Non-pigmented ciliary epithelial cell (primary cell): ENCODE measurements around the gene GABPA.

Source experiments
- DNase-seq: peaks from one replicate; pipeline ENCODE4 v3.0.0-alpha.2; 2010; ENCODE audit warnings: low read depth

GABPA gene

DNA sequence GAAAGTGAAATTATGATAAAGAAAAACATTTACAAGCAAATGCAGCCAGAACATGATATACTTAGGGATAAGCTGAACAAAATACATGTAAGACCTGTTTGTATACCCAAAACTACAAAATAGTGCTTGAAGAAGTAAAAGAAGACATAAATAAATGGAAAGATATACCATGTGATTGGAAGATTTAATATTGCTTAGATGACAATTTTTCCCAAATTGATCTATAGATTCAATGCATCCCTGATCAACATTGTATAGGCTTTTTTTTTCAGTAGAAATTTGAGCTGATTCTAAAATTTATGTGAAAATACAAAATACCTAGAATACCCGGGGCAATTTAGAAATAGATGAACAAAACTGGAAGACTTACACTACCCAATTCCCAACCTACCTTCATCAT is 76.4 kb downstream of the GABPA start:
- DNase-seq, result no peak

DNA sequence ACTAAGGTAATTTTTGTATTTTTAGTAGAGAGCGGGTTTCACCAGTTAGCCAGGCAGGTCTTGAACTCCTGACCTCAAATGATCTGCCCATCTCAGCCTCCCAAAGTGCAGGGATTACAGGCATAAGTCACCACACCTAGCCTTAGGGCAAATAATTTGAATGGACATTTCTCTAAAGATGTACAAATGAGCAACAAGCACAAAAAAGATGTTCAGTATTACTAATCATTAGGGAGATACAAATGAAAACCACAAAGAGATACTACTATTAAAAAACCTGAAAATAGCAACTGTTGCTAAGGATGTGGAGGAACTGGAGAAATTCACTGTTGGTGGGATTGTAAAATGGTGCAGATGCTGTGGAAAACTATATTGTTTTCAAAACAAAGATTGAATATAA is 79.1 kb downstream of the GABPA start:
- DNase-seq, result no peak

DNA sequence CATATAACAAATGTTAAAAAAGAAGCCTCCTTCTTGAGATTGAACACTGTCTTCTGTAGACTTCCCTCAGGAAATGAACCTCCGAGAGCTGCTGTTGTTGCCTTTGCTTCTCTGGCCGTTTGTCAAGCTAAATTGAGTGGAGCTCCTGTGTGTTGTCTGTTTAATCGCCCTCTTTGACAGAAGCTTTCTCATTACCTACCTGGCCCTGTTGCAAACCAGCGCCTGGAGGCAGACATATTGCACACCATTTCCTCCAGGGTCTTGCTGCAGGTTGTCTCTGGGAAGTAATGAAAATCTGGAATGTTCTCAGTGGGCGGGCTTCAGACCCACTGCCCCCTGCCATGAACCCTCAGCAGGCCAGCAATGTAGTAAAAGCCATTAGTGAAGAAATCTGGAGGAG is 83.3 kb downstream of the GABPA start:
- no peak for DNase-seq

DNA sequence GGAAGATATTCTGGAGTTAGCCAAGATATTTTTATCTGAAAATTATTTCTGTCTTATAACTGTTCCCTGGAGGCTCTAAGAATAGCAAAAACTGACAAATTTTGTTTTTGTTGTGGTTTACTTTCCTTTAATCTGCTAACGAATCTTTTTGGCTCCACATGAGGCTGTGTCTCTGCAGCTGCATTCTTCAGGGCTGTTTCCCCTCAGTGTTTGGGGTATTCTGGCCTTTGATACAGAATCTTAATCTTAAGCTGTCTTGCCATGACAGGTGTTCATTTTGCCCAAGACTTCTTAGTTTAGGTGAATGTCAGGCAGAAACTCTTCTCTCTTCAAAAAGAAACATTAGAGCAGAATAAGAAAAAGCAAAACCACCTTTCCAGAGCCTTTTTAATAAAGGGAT is 83.8 kb downstream of the GABPA start:
- no peak for DNase-seq
